Right ventricle myocardium inferior (tissue), 1 donor: ENCODE results near the gene OR2W1. TPM values are rescaled to one million over a fixed set of nuclear protein-coding genes. Genes with fewer than 3 reads are reported as not detected.

Source experiments
- ATAC-seq: fragments of 200-7000 bp; cut with Tn5 transposase; one replicate; pipeline ENCODE4 v1.9.1; 2020; ENCODE audit warnings: mild to moderate bottlenecking, moderate library complexity
- DNase-seq: peaks from one replicate; pipeline ENCODE4 v3.0.0; 2021; ENCODE audit errors: missing footprints
- intact Hi-C: fragments of 100-400 bp; cut with DNase I; formaldehyde crosslinking; loops from one replicate; pipeline ENCODE4 v1.11.0; 2022
- long read RNA-seq: library from polyadenylated mRNA; unstranded; transcript quantifications from one replicate; pipeline ENCODE4 v2.0.0, GENCODE V29; 2021
- total RNA-seq: library from RNA; stranded (reverse); fragmentation: NEBNext Ultra II Directional; extraction: Animal tissue kit (Norgen Biotek cat#: 25700); gene quantifications from one replicate; pipeline ENCODE4 v1.2.1, GENCODE V29; 2021
- donor health status: DM: no; HTN: yes; CAD: no; lungs with severe emphysema.

OR2W1 gene
- not detected for total RNA-seq
- long read RNA-seq = 0 reads

DNA sequence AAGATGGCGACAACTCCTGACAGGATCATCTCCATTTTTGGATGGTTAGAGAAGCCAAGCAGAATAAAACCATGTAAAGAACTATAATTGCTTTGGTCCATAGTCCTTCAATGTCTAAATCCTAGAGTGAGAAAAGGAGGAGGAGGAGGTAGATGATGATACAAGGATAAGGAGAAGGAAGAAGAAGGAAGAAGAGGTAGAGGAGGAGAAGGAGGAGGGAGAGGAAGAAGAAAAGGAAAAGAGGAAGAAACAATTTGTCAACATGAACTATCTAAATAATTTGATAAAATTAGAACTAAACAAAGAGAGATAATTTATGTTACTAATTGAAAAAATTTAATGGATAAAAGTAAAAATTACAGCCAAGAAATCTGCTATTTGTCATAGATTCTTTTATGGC, at the start of gene OR2W1:
TSS of gene OR2W1 (minus strand) at position 101 of the 400 bp plus-strand sequence. CDS start at position 101, 0 bp downstream.
- intact Hi-C loops = no loop called here
- DNase-seq (no peak), ATAC-seq (no peak)

DNA sequence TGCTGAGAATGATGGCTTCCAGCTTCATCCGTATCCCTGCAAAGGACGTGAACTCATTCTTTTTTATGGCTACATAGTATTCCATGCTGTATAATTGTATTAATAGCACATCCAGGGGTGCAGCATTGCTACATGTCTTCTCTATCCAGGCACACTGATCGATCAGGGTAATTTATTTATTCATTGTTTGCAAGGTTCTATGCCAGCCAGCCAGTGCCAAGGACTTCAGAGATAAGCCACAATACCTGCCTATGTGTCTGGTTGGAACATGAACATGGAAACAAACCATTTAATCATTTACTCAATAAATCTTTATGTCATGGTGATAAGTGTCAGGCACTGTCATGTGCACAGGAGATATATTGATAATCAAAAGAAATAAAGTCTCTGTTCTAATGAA, 48.0 kb upstream of the OR2W1 start:
- ATAC-seq (no peak), DNase-seq (no peak)
- intact Hi-C loops = no loop called here

DNA sequence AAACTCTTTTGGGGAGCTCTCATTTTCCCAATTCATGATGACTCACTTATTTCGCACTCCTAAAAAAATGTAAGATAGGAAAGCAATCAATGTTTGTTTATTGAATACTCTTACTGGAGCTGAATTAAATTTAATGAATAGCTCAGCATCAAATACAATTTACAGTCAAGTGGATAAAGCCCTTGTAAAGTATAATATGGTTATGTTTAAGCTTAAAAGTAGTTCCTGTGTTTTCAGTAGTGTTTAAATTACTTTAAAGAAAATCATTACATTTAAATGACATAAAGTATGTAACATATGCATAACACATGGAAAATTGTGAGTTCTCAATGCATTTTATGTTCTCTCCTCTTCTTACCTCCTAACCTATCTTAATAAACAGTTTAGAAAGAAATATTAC, 42.2 kb upstream of the OR2W1 start, which contains the start of gene OR2B3:
TSS of gene OR2B3 (minus strand) at position 101 of the 400 bp plus-strand sequence. CDS start at position 36, 65 bp downstream.
- ATAC-seq (no peak), DNase-seq (no peak)
- intact Hi-C loops = no loop called here

DNA sequence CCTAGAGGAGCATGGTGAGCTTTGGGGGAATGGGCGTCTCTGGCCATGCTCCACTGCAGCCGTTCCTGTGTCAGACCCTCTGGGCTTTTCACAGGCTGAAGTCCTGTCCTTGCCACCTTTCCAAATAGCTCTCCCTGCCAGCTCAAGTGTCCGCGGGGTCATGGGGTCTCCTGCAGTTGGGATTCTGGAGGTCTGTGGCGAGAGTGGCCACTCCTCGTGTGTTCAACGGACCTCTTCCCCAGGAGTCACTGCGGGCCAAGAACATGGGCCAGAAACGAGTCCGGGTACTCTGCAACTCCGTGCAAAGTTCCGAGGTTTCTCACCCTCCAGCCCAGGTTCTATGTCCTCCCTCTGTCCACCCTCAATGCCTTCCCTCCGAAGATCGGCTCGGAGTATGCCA, 37.5 kb upstream of the OR2W1 start:
- intact Hi-C loops = no loop called here
- ATAC-seq = no peak
- DNase-seq = no peak

DNA sequence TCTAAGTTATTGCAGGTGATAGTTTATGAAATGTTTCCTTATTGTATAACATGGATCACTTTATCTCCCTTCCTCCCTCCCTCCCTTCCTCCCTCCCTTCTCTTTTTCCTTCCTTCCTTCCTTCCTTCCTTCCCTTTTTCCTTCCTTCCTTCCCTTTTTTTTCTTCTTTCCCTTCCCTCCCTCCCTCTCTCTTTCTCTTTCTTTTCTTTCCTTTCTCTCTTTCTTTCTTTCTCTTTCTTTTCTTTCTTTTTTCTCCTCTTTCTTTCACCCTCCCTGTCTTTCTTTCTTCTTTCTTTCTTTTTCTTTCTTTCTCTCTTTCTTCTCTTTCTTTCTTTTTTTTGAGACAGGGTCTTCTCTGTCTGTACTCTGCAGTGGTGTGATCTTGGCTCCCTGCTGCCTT, 36.3 kb upstream of the OR2W1 start:
- intact Hi-C loops = no loop called here
- no peak for ATAC-seq
- no peak for DNase-seq

- DNase-seq (no peak), ATAC-seq (no peak)
- intact Hi-C loops = no loop called here
Measured at GRCh38 chr6:29079203-29079602, 34.2 kb upstream of the OR2W1 start.

DNA sequence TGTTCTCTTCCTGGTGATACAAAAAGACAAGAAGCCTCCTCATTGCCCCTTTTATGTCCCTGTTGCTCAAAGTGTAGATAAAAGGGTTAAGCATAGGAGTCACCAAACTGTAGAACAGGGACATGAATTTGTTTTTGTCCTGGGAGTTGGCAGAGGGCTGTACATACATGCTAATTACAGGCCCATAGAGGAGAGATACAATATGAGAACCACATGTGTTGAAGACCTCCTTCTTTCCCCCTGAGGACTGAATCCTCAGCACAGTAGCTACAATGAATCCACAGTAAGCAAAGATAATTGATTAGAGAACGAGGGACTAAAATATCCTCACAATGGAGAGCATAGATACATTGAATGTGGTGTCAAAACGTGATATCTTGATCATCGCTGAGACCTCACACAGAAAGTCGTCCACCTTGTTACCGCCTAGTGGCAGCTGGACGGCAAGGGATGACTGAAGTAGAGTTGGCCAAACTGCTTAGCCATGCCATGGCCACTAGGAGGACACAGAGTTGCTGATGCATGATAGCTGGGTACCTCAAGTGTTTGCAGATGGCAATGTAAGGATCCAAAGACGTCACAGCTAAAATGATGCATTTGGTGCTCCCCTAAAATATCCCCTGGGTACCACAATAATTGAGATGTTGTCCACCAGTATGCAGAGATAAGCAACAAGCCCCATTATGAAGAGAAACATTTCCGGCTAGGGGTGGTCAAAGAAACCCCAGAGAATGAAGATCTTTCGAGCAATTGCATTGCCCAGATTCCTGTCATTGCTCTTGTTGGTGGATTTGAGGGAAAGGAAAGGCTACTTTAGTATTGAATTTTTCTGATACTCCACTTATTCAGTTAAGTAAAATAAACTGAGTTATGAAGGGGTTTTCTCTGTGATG, 27.1 kb upstream of the OR2W1 start:
- ATAC-seq (no peak), DNase-seq (no peak)
- intact Hi-C loops = no loop called here

DNA sequence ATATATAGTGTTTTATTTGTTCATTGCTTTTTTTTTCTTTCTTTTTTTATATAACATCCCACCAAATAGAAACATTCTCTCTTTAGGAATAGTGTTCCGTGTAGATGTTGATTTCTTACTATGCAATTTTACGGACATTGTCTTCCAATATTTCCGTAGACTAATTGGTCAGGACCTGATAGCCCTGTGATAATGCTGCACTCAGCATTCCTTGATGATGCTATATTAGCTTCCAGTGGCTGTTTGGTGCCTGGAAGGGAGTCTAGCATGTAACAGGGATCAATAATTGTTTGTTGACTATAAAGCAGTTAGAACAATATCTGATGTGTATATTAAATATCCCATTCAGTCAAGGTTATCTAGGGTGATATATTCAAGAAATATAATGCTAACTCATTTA, 6.7 kb upstream of the OR2W1 start:
- DNase-seq (no peak), ATAC-seq (no peak)
- intact Hi-C loops = no loop called here

DNA sequence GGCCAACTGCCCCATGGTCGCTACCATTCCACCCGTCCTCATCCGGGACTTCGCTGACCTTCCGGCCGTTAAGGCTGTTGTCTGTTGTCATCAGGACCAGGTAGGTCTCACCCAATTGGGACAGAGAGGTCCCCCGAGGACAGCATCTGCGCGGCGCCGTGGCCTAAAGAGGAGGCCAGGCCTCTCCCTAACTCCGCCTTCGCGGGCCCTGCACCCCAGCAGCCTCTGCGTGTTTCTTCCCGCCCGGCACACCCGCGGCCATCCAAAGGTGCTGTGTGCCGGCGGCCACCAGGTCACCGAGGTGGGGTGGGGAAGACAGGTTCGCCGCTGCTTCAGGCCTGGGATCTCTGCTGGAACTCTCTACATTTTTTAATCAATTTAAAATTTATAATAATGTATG, 9.0 kb downstream of the OR2W1 start:
- intact Hi-C loops = no loop called here
- DNase-seq = peak; percentile 37
- no peak for ATAC-seq

GRCh38 chr6:29028821-29029220, 16.2 kb downstream of the OR2W1 start:
- DNase-seq (no peak), ATAC-seq (no peak)
- intact Hi-C loops = loop anchor here (10.0 kb wide), 1 partner anchor 556 kb away; the partner anchor contains the start of gene OR2H2

DNA sequence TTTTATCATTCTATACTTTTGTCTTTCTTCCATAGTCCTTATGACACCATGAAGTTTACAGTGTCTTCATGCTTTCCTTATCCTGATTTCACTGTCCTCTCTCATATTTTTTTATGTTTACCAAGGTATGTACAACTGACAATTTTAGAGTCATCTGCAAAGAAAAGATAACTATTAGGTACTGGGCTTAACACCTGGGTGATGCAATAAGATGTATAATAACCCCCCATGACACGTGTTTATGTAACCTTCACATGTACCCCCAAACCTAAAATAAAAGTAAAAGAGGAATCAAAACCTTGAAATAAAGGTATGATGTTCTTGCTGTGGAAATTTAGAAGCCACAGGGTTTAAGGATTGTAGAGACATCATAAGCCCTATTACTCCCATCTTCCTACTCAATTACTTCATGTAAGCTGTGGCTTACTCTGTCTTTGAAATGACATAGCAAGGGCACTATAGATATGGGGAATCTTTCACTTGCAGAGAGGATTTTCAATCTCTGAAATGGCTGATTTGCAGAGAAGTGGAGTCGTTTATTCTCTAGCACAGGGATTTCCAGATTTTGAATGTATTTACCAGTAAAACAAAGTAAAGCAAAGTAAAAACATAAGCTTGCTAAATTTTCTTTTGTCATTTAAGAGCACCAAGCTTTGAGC, 18.9 kb downstream of the OR2W1 start:
- ATAC-seq (no peak), DNase-seq (no peak)
- intact Hi-C loops = loop anchor here (10.0 kb wide), 1 partner anchor 559 kb away; the partner anchor contains the start of gene OR2H2

GRCh38 chr6:29021434-29021833, 23.5 kb downstream of the OR2W1 start:
- intact Hi-C loops = loop anchor here (10.0 kb wide), 1 partner anchor 563 kb away; the partner anchor contains the start of gene OR2H2
- ATAC-seq (no peak), DNase-seq (no peak)

GRCh38 chr6:29019629-29020028, 25.3 kb downstream of the OR2W1 start:
- intact Hi-C loops = loop anchor here (10.0 kb wide), 1 partner anchor 565 kb away; the partner anchor contains the start of gene OR2H2
- ATAC-seq (no peak), DNase-seq (no peak)

GRCh38 chr6:29017428-29017802, 27.6 kb downstream of the OR2W1 start:
- ATAC-seq (no peak), DNase-seq (no peak)
- intact Hi-C loops = loop anchor here (2.0 kb wide), 2 partner anchors 179 to 333 kb away; no protein-coding TSS in a partner anchor

DNA sequence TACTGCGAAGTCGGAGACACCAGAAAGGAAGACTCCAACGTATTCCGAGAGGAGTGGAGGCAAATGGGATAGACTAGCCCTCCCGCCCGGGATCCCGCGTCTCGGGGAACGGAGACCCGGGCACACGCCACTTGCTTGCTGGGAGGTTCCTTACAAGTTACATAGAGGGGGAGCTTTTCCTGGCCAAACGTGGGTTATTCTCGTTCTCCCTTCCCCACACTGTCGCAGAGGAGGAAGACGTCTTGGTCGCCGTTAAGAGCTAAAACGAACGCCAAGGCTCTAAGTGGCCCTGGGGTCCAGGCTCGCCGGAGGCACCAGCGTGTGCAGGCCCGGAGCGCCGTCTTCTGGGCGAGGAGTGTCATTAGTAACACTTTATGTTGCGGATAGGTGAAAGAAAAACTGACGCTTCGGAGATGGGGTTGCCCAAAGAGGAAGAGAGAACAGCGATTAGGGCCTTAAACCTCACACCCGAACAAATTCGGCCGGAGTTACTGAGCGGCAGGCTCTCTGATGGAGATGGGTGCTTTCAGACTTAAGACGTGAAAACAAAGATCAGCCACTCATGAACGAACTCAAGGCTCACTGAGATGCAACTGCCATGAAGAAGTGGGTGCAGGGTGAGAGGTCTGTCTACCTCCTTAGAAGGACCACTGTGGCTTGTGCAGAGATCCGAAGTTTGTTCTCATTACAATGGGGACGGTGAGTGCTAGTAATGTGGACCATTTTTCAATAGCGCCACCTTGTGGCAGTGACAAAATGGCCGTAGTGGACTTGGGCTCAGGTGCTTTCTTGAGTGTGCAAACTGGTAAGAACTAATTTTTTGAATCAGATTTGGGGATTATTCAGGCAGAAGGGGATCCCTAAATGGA, 28.2 kb downstream of the OR2W1 start:
- ATAC-seq = peak; percentile 91
- intact Hi-C loops = loop anchor here (2.0 kb wide), 2 partner anchors 178 to 332 kb away; no protein-coding TSS in a partner anchor
- peak; percentile 85 for DNase-seq

DNA sequence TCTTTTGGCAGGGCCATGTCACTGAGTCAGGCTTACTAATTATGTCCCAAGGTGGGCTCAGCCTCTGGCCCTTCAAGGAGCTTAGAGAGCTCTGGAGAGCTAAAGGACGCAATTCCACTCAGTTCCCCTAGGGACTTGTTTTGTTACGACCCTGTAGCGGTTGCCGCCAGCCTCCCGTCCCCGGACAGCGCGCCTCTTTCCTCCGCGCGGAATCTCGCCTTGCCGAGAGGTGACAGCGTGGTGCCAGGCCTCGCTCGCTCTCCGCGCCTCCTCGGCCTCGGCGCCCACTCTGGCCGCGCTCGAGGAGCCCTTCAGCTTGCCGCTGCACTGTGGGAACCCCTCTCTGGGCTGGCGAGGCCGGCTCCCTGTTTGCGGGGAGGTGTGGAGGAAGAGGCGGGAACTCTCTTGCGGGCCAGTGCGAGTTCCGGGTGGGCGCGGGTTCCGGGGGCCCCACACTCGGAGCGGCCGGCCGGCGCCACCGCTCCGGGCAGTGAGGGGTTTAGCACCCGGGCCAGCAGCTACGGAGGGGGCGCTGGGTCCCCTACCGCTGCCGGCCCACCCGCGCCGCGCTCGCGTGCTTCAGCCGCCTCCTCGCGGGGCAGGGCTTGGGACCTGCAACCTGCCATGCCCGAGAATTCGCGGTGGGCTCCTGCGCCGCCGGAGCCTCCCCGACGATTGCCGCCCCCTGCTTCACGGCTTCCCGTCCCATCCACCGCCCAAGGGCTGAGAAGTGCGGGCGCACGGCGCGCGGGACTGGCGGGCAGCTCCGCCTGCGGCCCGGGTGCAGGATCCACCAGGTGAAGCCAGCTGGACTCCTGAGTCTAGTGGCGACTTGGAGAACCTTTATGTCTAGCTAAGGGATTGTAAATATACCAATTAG, 30.0 kb downstream of the OR2W1 start:
- ATAC-seq = no peak
- intact Hi-C loops = no loop called here

GRCh38 chr6:29011276-29011734, 33.7 kb downstream of the OR2W1 start:
- intact Hi-C loops = no loop called here
- ATAC-seq (no peak), DNase-seq (no peak)

More for the DNA sequence above, 30.0 kb downstream of the OR2W1 start:
- DNase-seq = no peak

GRCh38 chr6:29009358-29009757, 35.6 kb downstream of the OR2W1 start:
- DNase-seq (no peak), ATAC-seq (no peak)
- intact Hi-C loops = no loop called here
